ENCODE data around the gene PPP4R4.

DNA sequence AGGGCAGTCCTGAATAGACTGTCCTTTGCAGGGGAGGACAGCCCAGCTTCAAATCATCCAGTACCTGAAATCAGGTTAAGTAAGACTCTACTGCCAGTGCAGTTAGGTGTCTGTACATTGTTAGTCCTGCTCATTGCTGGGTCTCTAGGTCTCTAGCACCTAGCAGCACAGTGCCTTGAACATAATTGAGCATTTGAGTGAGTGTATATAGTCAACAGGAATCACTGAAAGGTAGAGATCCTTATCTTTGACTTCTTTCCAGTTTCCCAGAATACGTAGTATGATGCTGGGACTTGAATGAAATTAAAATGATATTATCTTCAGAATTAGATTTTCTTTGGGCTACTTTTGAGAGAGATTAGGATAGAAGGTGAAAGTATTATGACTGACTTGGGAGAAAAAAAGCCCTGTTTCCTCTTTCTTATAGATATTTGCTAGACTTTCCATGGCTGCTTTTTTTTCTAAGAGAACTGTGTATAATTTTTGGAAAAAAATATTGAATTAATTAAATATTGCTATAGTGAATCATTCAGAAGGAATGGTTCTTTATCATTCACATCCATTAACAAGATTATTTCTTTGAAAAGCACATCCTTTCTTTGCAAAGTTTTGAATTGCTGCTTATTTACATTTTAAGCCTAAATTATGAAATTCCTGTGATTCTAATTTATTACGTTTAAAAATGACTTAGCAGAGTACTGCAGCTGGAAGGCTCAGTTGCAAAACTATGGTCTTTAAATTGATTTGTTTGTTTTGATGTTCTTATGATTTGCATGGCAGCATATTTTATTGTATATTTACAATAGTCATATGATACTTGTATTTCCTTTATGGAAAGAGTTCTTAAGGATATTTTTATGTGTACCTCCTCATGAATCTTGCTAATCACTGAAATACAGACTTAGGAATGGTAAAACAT, 51.6 kb downstream of the PPP4R4 start:
- TF ChIP-seq, protein P1, sequence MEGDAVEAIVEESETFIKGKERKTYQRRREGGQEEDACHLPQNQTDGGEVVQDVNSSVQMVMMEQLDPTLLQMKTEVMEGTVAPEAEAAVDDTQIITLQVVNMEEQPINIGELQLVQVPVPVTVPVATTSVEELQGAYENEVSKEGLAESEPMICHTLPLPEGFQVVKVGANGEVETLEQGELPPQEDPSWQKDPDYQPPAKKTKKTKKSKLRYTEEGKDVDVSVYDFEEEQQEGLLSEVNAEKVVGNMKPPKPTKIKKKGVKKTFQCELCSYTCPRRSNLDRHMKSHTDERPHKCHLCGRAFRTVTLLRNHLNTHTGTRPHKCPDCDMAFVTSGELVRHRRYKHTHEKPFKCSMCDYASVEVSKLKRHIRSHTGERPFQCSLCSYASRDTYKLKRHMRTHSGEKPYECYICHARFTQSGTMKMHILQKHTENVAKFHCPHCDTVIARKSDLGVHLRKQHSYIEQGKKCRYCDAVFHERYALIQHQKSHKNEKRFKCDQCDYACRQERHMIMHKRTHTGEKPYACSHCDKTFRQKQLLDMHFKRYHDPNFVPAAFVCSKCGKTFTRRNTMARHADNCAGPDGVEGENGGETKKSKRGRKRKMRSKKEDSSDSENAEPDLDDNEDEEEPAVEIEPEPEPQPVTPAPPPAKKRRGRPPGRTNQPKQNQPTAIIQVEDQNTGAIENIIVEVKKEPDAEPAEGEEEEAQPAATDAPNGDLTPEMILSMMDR (IDR thresholded peaks at IDR 0.05) = no peak
- no peak for TF ChIP-seq EP300 (IDR thresholded peaks at IDR 0.05)
- TF ChIP-seq POLR2A (IDR thresholded peaks at IDR 0.05) = no peak

All from upper lobe of left lung (tissue), 4 donors.